ENCODE measurements around the gene C1QTNF9.

- no peak for TF ChIP-seq CTCF (IDR thresholded peaks at IDR 0.05; ENCODE audit: extremely low read depth in 1 of 2, insufficient read depth in 1 of 2, low read depth in 1 of 2, low read length in 2 of 2)
- no peak for TF ChIP-seq POLR2A (IDR thresholded peaks at IDR 0.05; ENCODE audit: low read depth, low read length)
- no peak for TF ChIP-seq POLR2AphosphoS5 (IDR thresholded peaks at IDR 0.05; ENCODE audit: insufficient read depth, low read depth, low read length)
- TF ChIP-seq MAX (IDR thresholded peaks at IDR 0.05; ENCODE audit: insufficient read depth, insufficient read length): no peak
- no peak for TF ChIP-seq EZH2 (IDR thresholded peaks at IDR 0.05; ENCODE audit: borderline replicate concordance, low read depth, low read length, severe bottlenecking)
- no peak for TF ChIP-seq FOS (IDR thresholded peaks at IDR 0.05; ENCODE audit: borderline replicate concordance, insufficient read depth, low read length)
- no peak for TF ChIP-seq GATA2 (IDR thresholded peaks at IDR 0.05; ENCODE audit: insufficient read depth, insufficient read length, low read depth, low read length)
- TF ChIP-seq JUN (IDR thresholded peaks at IDR 0.05; ENCODE audit: borderline replicate concordance, insufficient read depth, insufficient read length, low read depth): no peak
Observed at GRCh38 chr13:24313439-24313838, 4.1 kb downstream of the C1QTNF9 start.
